HL-60 (cell line): ENCODE data around the gene ADGRF4.

Source experiments
- DNase-seq, 2 experiments: peaks; one replicate each; pipeline ENCODE4 v3.0.0-alpha.2; 2010 to 2020; ENCODE audit warnings: low read depth in 1 of 2, low spot score in 1 of 2
- H3K27ac ChIP-seq: fragments of 250-450 bp; sonication (Bioruptor Pico); replicated peaks from 2 replicates; pipeline ENCODE4 v1.5.1; 2020; ENCODE audit warnings: mild to moderate bottlenecking, moderate library complexity
- H3K27me3 ChIP-seq: fragments of 250-450 bp; sonication (Bioruptor Pico); 2 replicates; pipeline ENCODE4 v1.5.1; 2021; ENCODE audit warnings: mild to moderate bottlenecking, moderate library complexity; ENCODE audit not compliant: insufficient read depth, poor library complexity, severe bottlenecking
- H3K4me3 ChIP-seq: replicated peaks from 2 replicates; pipeline ENCODE4 v1.5.1; 2011; ENCODE audit warnings: mild to moderate bottlenecking, control low read depth, low read length; ENCODE audit not compliant: insufficient read depth
- CTCF ChIP-seq: IDR thresholded peaks from one replicate; pipeline ENCODE4 v1.5.1; 2011; ENCODE audit warnings: low read length, control low read depth, inconsistent platforms; ENCODE audit not compliant: insufficient read depth
- GABPA ChIP-seq: IDR thresholded peaks from 2 replicates; pipeline ENCODE4 v1.6.1; 2012; ENCODE audit warnings: low read depth
- POLR2AphosphoS5 ChIP-seq: IDR thresholded peaks from 2 replicates; pipeline ENCODE4 v1.6.1; 2012; ENCODE audit warnings: low read depth
- REST ChIP-seq: IDR thresholded peaks from 2 replicates; pipeline ENCODE4 v1.6.1; 2012; ENCODE audit warnings: low read depth; ENCODE audit not compliant: insufficient replicate concordance
- SPI1 ChIP-seq: IDR thresholded peaks from 2 replicates; pipeline ENCODE4 v1.6.1; 2012; ENCODE audit warnings: low read depth, mild to moderate bottlenecking, borderline replicate concordance

The ADGRF4 gene

GRCh38 chr6:47686411-47686810, 12.0 kb upstream of the ADGRF4 start:
- Histone ChIP-seq H3K27me3 (peaks cover 2% of the 10 kb centered on the region), H3K27ac (no peak overlapping the region), H3K4me3 (no peak overlapping the region)
- TF ChIP-seq REST (no peak), SPI1 (no peak), GABPA (no peak), POLR2AphosphoS5 (no peak), CTCF (no peak)
- no peak for DNase-seq

DNA sequence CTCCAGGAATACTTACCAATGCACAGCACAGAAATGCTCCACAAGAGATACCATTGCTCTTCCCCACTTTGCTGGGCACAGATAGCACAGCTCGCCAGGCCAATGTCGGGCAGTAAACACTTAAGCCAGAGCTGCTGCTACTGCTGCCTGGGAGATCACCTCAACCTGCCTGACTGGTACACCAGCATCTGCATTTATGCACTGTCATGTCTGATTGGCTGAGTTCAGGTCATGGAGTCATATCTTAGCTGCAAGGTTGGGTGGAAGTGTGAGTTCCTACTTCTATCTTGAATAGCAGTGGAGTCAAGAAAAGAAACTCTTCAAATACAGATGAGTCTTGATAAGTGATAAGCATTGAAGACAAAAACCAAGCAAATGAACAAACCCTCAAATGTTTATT, 10.9 kb upstream of the ADGRF4 start:
- peaks cover 2% of the 10 kb centered on the region for H3K27me3 ChIP-seq
- no peak for DNase-seq
- no peak overlapping the region for H3K4me3 ChIP-seq
- no peak overlapping the region for H3K27ac ChIP-seq
- TF ChIP-seq REST = no peak
- no peak for TF ChIP-seq CTCF
- no peak for TF ChIP-seq POLR2AphosphoS5
- no peak for TF ChIP-seq SPI1
- no peak for TF ChIP-seq GABPA

DNA sequence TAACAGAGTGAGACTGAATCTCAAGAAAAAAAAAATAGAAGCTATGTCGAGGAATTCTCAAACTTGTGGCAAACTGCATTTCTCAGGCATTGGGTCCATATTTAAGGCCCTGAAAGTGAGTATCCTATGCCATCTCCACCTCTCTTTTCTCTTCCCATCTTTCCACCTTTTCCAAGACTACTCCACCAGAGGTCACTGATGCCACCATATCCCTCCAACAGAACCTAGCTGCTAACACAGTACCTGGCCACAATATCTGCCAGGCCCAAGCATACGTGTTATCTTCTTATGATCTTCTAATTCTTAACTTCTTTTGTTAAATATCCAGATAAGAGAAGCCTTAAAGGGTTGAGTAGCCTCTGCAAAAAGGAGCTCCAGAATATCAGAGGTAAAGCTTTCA, 8.2 kb upstream of the ADGRF4 start:
- H3K27ac ChIP-seq = no peak overlapping the region
- no peak for DNase-seq
- TF ChIP-seq CTCF (no peak), GABPA (no peak), SPI1 (no peak), REST (no peak), POLR2AphosphoS5 (no peak)
- H3K27me3 ChIP-seq = peaks cover 2% of the 10 kb centered on the region
- H3K4me3 ChIP-seq = no peak overlapping the region
